PFSK-1 (cell line): ENCODE data around the gene SLC25A1.

Experiments
- POLR2AphosphoS5 ChIP-seq: IDR thresholded peaks from 2 replicates; pipeline ENCODE4 v1.6.1; 2012; ENCODE audit warnings: low read depth, mild to moderate bottlenecking, control low read depth, low read length, moderate library complexity
- TAF1 ChIP-seq: IDR thresholded peaks from 2 replicates; pipeline ENCODE4 v1.6.1; 2012; ENCODE audit warnings: low read length, control low read depth, borderline replicate concordance; ENCODE audit not compliant: insufficient read depth

DNA sequence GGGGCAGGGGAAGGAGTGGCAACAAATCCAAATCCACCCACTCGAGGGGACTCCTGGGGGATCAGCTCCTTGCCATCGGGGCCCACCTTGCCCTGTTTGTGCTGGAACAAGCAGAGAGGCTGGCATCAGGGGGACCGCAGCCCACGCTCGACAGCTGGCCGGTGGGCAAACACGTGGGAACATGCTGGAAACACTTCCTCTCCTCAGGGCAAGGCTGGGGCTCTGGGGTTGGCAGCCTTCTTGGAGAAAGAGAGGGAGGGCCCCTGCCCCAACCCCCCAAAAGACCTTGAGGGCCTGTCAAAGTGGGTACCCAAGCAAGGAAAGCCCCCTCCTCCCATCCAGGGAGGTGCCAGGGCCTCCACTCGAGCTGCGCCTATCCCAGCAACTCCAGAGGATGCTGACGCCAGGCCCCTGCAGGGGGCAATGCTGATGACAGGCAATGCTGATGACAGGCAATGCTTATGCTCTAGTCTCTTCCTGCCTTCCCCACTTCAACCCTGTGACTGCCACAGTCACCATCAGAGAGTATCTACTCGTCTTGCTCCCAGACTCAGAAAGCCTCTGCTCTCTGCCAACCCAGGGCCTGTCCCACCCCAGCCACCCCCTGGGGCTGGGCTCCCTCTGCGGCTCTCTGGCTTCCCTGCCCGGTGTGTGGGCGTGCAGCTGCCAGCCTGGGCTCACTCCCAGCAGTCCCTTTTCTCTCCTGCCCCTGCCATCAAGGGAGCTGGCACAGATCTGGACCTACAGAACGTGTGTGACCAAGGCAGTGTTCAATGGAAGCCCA, 40.1 kb downstream of the SLC25A1 start:
- TF ChIP-seq POLR2AphosphoS5 (no peak), TAF1 (no peak)
